ENCODE data around the gene MKNK1.

The MKNK1 gene

DNA sequence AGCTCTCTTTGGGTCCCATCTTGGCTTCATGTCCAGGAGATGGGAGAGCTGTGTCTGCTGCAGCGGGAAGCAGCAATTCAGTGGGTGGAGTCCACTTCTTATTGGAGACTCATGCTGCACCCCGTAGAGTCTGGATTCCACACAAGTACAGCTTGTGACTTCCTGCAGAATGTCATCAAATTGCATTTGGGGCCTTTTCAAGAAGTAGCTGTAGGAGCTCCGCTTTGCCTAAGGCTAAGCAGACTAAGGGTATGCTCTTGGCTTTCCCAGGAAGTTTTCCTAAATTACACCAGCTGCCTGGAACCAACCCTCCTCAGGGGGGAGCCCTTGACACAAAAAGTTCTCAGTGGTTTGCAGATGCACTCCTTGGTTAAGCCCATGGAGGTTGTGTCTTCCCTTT lies 18.3 kb upstream of the MKNK1 start:
- DNase-seq = no peak
- TF ChIP-seq, protein P1, sequence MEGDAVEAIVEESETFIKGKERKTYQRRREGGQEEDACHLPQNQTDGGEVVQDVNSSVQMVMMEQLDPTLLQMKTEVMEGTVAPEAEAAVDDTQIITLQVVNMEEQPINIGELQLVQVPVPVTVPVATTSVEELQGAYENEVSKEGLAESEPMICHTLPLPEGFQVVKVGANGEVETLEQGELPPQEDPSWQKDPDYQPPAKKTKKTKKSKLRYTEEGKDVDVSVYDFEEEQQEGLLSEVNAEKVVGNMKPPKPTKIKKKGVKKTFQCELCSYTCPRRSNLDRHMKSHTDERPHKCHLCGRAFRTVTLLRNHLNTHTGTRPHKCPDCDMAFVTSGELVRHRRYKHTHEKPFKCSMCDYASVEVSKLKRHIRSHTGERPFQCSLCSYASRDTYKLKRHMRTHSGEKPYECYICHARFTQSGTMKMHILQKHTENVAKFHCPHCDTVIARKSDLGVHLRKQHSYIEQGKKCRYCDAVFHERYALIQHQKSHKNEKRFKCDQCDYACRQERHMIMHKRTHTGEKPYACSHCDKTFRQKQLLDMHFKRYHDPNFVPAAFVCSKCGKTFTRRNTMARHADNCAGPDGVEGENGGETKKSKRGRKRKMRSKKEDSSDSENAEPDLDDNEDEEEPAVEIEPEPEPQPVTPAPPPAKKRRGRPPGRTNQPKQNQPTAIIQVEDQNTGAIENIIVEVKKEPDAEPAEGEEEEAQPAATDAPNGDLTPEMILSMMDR (IDR thresholded peaks at IDR 0.05; ENCODE audit: low read depth, low read length) = peak; percentile 35

DNA sequence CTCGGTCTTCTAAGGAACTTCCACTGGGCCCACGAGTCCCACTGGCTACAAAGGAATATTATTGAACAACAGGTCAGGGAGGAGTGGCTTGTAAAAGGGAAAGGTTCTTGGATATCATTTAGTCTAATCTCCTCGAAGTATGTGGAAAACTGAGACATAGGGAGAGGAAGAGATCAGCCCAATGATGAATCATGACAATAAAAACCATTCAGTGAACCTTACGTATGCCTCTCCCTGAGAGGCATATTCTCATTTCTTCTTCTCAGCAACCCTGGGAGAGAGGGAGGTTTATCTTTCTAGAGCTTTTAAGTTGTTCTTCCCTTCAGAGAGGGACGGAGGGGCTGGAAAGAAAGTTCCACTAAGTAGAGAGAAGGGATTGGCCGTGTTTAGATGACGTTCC lies 17.9 kb upstream of the MKNK1 start:
- H3K4me1 ChIP-seq = no peaks in the 10 kb centered on the region
- TF ChIP-seq, protein P1 (IDR thresholded peaks at IDR 0.05; ENCODE audit: low read depth, low read length) = no peak
- H3K4me3 ChIP-seq (ENCODE audit: low read depth, low read length) = no peak overlapping the region
- no peaks in the 10 kb centered on the region for H3K9me3 ChIP-seq
- no peak for DNase-seq
- no peaks in the 10 kb centered on the region for H3K36me3 ChIP-seq
- no peaks in the 10 kb centered on the region for H3K27me3 ChIP-seq

More for the DNA sequence above, 18.3 kb upstream of the MKNK1 start:
- Histone ChIP-seq H3K4me3 (ENCODE audit: low read depth, low read length) (no peak overlapping the region), H3K4me1 (no peaks in the 10 kb centered on the region), H3K27me3 (no peaks in the 10 kb centered on the region), H3K9me3 (no peaks in the 10 kb centered on the region), H3K36me3 (no peaks in the 10 kb centered on the region)

DNA sequence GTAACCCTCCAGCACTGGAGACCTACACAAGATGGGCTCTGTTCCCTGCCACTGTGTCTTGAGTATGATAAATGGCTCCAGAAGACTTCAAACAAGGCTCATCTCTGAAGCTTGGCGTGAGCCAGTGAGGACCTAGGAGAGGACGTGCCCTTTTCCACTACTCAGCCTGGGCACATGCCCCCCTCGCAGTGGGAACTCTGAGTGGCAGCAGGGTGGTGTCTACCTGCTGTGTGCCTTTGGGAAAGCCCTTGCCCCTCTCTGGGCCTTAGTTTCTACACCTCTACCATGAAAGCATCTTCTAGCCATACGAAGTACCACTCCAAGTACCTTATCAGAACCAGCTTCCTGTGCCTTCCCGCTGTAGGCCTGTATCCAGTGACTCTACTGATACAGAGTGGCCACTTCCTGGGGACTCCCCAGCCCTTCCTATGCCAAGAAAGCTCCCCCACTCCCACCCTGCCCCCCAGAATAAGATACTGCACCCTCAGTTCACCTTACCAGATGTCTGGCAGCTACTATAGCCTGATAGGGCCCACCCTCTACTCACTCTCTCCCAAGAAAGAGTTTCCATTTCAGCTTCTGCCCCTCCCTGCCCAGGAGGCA lies 15.7 kb upstream of the MKNK1 start:
- no peaks in the 10 kb centered on the region for H3K36me3 ChIP-seq
- TF ChIP-seq, protein P1 (IDR thresholded peaks at IDR 0.05; ENCODE audit: low read depth, low read length) = no peak
- DNase-seq = no peak
- H3K27me3 ChIP-seq = no peaks in the 10 kb centered on the region
- no peak overlapping the region for H3K4me3 ChIP-seq (ENCODE audit: low read depth, low read length)
- H3K4me1 ChIP-seq = no peaks in the 10 kb centered on the region
- H3K9me3 ChIP-seq = no peaks in the 10 kb centered on the region

DNA sequence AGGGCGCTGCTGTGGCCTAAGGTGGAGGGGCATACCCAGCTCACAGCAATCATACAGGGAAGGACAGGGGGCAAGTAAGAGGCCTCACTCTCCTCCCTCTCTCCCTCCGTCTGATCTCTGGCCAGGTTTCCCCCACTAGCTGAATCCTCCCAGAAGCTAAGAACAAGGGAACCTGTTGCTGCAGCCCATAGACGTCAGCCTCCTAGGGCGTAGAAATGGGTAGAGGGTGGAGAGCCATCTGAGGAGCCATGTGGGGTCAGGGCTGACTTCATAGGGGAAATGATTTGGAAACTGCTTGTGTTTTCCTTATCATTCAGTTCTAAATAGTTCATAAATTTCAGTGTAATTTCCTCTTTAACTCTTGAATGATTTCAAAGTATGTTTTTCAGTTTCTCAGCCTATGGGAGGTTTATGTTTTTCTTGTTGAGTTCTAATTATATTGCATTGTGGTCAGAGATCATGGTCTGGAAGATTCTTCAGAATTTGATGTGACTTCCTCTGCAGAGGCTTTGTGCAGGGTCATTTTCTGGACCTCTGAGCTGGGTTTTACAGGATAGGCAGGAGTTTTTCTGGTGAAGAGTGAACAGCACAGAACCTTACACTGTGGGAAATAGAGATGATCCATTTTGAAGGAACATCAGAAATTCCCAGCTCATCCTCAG lies 14.8 kb upstream of the MKNK1 start:
- Histone ChIP-seq H3K36me3 (no peaks in the 10 kb centered on the region), H3K4me3 (ENCODE audit: low read depth, low read length) (no peak overlapping the region), H3K27me3 (no peaks in the 10 kb centered on the region), H3K4me1 (no peaks in the 10 kb centered on the region), H3K9me3 (no peaks in the 10 kb centered on the region)
- TF ChIP-seq, protein P1 (IDR thresholded peaks at IDR 0.05; ENCODE audit: low read depth, low read length) = no peak
- no peak for DNase-seq

DNA sequence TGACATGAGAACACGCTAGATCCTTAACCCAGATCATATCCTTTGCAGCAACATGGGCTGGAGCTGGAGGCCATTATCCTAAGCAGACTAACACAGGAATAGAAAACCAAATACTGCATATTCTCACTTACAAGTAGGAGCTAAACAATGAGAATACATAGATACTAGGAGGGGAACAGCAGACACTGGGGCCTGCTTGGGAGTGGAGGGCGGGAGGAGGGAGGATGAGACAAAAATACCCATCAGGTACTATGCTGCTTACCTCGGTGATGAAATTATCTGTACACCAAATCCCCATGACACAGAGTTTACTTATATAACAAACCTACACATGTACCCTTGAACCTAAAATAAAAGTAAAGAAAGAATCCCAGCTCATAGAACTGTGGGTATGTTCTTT lies 13.8 kb upstream of the MKNK1 start:
- TF ChIP-seq, protein P1 (IDR thresholded peaks at IDR 0.05; ENCODE audit: low read depth, low read length) = no peak
- no peak for DNase-seq
- H3K4me3 ChIP-seq (ENCODE audit: low read depth, low read length) = no peak overlapping the region
- no peaks in the 10 kb centered on the region for H3K4me1 ChIP-seq
- H3K9me3 ChIP-seq = no peaks in the 10 kb centered on the region
- H3K36me3 ChIP-seq = no peaks in the 10 kb centered on the region
- no peaks in the 10 kb centered on the region for H3K27me3 ChIP-seq

DNA sequence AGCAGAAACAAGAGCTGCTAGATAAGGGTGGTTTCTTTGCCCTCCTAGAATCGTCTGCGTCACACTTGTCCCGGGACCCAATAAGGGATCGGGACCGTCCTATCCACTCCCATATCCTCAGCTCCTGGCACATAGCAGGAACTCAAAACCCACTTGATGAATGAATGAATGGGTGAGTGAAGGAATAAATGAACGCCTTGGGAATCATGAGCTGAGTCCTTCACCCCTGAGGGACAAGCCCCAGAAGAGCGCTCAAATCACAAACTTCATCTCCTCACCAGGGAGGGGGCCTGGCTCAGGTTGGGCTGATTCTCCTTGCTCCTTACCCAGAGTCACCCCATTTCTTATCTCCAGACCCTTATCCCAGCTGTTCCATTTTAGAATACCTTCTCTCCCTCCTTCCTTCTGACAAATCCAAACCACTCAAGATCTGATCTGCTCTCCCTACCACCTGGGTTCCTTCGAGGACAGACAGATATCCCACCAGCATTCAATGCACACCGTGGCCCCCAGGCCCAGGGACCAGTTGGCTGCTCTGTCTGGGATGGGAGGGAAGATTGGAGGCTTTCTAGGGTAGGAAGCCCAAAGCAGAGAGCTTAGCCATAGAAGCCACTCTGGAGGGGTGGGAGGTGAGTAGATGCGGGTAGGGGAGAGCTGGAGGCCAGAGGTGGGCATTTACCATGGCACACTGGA lies 13.2 kb upstream of the MKNK1 start:
- Histone ChIP-seq H3K36me3 (no peaks in the 10 kb centered on the region), H3K9me3 (no peaks in the 10 kb centered on the region), H3K4me1 (no peaks in the 10 kb centered on the region), H3K4me3 (ENCODE audit: low read depth, low read length) (peak overlapping the region; percentile 58), H3K27me3 (no peaks in the 10 kb centered on the region)
- TF ChIP-seq, protein P1 (IDR thresholded peaks at IDR 0.05; ENCODE audit: low read depth, low read length) = no peak
- DNase-seq = no peak

Data from BE2C (cell line).